Measurements from ENCODE around the gene DNASE1.
A peak's percentile ranks its signal among the peaks of the same experiment; 100 is the strongest.
"Not testable (repeated sequence)": the region's sequence is repeated elsewhere in the genome, so short reads cannot be mapped to it uniquely, and the experiment has no call there.

DNASE1 gene, protein sequence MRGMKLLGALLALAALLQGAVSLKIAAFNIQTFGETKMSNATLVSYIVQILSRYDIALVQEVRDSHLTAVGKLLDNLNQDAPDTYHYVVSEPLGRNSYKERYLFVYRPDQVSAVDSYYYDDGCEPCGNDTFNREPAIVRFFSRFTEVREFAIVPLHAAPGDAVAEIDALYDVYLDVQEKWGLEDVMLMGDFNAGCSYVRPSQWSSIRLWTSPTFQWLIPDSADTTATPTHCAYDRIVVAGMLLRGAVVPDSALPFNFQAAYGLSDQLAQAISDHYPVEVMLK

DNA sequence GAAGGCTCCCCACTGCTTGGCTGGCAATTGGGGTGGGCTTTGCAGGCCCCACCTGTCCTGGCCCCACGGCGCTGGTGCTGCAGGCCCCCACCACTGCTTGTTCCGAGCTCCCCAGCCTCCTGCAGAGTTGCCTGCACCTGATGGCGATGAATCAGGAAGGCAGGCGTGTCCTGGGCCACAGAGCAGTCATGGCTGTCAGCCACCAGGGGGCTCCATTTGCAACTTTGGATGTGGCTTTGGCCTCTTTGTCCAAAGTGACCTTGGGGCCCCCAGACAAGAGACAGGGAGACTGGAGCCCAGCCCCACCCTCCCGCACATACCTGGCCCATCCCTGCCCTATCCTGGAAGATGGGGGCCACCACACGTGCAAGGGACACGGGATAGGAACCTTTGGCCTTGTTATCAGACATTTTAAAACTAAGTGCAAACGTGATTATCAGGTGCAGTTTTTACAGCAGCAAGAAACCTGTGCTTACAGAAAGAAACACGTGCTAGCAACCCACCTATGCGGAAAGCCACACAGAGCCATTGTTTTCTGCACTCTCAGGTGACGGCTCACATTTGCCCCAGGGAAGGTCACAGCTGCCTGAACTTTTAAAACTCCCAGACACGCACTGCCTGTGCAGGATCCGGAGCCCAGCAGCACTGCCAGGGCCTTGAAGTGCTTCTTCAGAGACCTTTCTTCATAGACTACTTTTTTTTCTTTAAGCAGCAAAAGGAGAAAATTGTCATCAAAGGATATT lies at the start of gene DNASE1:
Gene DNASE1 (plus strand): TSS at position 443 of the 743 bp plus-strand sequence. CDS start 683 bp downstream, outside the sequence.
- peak; percentile 59 for DNase-seq

DNA sequence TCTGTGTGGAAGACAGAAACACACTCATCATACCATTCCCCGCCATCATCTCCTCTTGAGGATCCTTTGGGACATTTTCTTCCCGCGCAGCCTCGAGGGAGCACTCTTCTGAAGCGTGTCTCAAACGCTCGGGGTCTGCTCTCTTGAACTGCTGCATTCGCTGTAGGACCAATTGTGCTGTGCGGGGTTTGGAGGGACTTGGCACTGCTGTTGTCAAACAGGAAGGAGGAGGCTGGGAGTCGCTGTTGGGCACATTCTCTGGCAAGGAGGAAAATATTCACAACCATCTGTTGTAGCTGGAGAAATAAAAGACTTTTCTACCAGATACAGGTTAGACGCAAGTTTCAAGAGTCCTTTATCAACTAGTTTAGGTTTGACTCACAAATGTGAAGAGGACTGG lies 48.0 kb upstream of the DNASE1 start:
- DNase-seq: no peak

- DNase-seq: no peak
Observed at GRCh38 chr16:3607161-3607560, 47.3 kb upstream of the DNASE1 start.

- no peak for DNase-seq
Observed at GRCh38 chr16:3607634-3608033, 46.9 kb upstream of the DNASE1 start.

GRCh38 chr16:3608069-3608468 lies 46.4 kb upstream of the DNASE1 start:
- no peak for DNase-seq

- DNase-seq: not testable (repeated sequence)
Observed at GRCh38 chr16:3608976-3609375, 45.5 kb upstream of the DNASE1 start.

GRCh38 chr16:3609895-3610697 lies 44.4 kb upstream of the DNASE1 start:
- no peak for DNase-seq

DNA sequence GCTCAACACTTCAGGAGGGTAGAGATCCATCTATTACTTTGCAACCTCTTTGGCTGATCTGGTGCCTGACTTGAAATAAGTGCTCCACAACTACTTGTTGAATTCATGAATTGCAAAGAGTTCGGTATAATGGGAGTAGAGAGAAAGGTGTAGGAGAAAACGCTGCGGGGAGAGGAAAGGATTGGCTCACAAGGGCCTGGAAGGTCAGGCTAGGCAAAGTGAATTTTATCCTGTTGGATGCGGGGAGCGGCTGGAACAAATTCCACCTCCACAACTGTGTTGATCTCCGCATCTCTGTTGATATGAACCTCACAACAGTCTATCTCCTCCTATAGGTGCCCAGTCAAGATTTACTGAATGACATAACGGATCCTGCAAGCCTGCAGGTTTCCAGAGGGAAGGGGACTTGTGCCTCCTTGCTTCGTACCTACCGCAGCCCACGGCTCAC lies 43.8 kb upstream of the DNASE1 start:
- DNase-seq: no peak

GRCh38 chr16:3611146-3611975 lies 43.1 kb upstream of the DNASE1 start, which contains the start of gene SLX4:
TSS of gene SLX4 (minus strand) at chr16:3611606. CDS start at chr16:3608964, 2,642 bp downstream.
- DNase-seq: peak; percentile 90

DNA sequence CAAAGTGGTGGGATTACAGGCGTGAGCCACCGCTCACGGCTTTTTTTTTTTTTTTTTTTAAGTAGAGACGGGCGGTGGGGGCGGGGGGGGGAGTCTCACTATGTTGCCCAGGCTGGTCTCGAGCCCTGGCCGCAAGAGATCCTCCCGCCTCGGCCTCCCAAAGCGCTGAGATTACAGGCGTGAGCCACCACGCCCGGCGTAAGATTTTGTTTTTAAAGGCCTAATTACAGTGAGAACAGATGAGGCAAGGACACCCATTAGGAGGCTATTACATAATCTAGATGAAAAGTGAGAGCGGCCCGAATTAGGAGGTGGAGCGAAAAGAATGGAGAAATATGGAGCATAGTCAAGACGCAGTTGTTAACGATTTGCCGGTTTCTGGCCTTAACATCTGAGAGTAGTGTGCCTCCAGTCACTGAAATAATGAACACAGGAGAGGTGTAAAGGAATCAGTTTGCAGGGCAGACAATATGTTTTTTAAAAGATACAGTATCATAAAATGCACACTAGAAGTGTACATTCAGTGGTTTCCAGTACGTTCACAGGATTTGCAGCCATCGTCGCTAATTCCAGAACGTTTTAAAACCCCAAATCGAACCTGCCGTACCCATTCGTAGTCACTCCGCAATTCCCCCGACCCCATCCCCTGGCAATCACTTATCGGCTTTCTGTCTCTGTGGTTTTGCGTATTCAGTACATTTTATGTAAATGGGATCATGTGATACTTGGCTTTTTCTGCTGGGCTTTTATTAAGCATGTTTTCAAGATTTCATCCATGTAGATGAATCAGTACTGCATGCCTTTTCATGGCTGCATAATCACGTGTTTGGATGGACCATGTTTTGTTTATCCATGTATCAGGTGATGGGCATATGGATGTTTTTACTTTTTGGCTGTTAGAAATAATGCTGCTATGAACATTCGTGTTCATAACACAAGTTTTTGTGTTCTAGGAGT lies 41.7 kb upstream of the DNASE1 start:
- DNase-seq: no peak

DNA sequence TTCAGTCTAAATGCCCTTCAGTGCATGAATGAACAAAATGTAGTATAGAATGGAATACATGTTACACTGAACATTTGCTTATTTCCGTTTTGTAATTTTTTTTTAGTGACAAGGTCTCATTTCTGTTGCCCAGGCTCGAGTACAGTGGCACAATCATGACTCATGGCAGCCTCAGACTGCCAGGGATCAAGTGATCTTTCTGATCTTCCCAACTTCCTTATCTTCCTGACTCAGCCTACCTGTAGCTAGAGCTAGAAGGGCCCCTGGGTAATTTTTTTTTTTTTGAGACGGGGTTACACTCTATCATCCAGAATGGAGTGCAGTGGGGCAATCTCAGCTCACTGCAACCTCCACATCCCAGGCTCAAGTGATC lies 35.7 kb upstream of the DNASE1 start:
- no peak for DNase-seq

DNA sequence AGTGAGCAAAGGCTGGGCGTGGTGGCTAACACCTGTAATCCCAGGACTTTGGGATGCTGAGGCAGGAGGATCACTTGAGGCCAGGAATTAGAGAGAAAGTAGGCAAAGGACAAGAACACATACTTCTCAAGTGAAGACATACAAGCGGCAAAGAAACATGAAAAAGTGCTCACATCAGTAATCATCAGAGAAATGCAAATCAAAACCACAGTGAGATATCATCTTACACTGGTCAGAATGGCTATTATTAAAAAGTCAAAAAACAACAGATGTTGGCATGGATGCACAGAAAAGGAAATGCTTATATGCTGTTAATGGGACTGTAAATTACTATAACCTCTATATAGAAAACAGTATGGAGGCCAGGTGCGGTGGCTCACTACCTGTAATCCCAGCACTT lies 30.8 kb upstream of the DNASE1 start:
- DNase-seq: no peak

DNA sequence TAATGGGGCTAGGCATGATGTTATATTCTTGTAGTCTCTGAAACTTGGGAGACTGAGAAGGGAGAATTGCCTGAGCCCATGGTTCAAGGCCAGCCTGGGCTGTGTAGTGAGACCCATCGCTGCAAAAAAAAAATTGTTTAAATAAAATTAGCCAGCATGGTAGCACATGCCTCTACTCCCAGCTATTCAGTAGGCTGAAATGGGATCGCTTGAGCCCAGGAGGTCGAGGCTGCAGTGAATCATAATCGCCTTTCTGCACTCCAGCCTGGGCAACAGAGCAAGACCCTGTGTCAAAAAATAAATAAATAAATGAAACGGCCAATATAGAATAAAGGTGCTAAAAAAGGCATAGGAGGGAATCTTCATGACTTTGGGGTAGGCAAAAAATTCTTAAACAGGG lies 29.2 kb upstream of the DNASE1 start:
- DNase-seq: no peak

- DNase-seq: no peak
Observed at GRCh38 chr16:3625911-3626732, 28.4 kb upstream of the DNASE1 start.

DNA sequence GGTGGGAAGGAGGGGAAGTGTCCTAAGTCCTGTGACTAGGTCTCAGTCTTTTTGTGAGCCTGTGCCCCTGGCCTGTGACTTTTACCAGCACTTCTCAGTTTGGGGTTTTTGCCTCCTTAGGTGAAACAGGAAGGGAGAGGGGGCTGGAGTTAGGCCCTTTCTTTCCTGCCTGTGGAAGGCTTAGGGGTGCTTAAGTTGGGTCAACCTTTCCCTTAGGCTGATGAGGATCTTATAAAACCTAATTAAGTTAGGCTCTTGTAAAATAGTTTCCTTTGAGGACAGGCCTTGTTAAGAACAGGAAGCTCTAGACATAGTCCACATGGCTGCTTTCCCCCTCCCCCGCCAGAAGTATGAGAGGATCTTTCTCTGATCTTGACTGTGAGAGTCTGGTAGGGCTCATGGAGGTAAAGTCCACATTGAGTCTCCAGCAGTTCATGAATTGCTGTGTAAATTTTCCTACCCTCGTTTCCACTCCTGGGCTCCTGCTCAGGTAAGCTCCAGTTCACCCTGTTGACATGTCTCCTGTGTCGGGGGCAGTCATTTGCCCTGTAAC lies 17.0 kb upstream of the DNASE1 start:
- DNase-seq: peak; percentile 19

- DNase-seq: no peak
Observed at GRCh38 chr16:3638916-3639644, 15.4 kb upstream of the DNASE1 start.

DNA sequence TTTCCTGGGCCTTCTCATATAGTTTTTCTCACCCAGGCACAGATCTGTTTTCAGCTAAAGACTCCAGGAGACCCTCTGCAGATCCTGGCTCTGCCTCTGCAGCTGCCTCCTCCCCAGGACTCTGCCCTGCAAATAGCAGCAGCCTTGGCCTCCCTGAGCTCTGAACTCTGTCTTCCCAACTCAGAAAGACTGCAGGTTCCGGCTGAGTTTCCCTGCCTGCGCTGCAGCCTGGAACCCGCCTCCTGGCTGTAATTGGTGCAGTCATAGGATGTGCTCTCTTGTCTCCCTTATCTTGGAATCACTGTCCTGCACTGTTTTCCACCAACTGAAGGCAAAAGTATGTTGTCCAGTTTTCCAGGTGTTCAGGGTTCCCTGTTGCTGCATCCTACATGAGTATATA lies 14.3 kb upstream of the DNASE1 start:
- DNase-seq: no peak

GRCh38 chr16:3640632-3641501 lies 13.6 kb upstream of the DNASE1 start:
- no peak for DNase-seq

All from stimulated activated CD4-positive, alpha-beta T cell treated with anti-CD3 and anti-CD28 coated beads, Interleukin-1b, Interleukin-23, amount 100 ng/mL, for 48 hours (primary cell).